Cerebellar cortex (tissue), 1 donor: ENCODE results near the gene WDR5.

ENCODE experiments used
- DNase-seq: peaks from one replicate; pipeline ENCODE4 v3.0.0-alpha.2; 2015; ENCODE audit warnings: low spot score

The WDR5 gene

GRCh38 chr9:134208981-134209725 is 73.3 kb downstream of the WDR5 start:
- no peak for DNase-seq
